IMR-90 (cell line): ENCODE measurements around the gene TPO. TPM values are rescaled to one million over a fixed set of nuclear protein-coding genes. Genes with fewer than 3 reads are reported as not detected.

Experiments used
- ATAC-seq: fragments of 200-7000 bp; cut with Tn5 transposase; 2 replicates; pipeline ENCODE4 v1.9.1; 2020; ENCODE audit warnings: low read depth, mild to moderate bottlenecking, moderate library complexity
- BruUV-seq: library from RNA; stranded (reverse); fragments of 400-500 nt; replicated peaks from 2 replicates; lab custom pipeline; 2021; lab: Mats Ljungman, UMichigan
- CTCF ChIA-PET: fragments of 300-600 bp; formaldehyde crosslinking; extraction: SDS; loops from one replicate; lab custom pipeline; 2021; ENCODE audit warnings: antibody characterized with exemption; lab: Yijun Ruan, JAX
- POLR2A ChIA-PET: fragments of 300-600 bp; sonication (Branson Sonifier 250); formaldehyde crosslinking; loops from one replicate; lab custom pipeline; 2022; ENCODE audit warnings: antibody characterized with exemption; ENCODE audit not compliant: unreplicated experiment; lab: Charles Lee
- DNase-seq: peaks from one replicate; pipeline ENCODE4 v3.0.0; 2013
- H2AFZ ChIP-seq: replicated peaks from 2 replicates; pipeline ENCODE3; 2013; ENCODE audit warnings: low read length, mild to moderate bottlenecking; ENCODE audit not compliant: poor library complexity
- H2AK5ac ChIP-seq: 2 replicates; pipeline ENCODE4 v1.6.1; 2013; ENCODE audit warnings: low read depth, low read length, inconsistent platforms
- H2AK9ac ChIP-seq: replicated peaks from 2 replicates; pipeline ENCODE3; 2013; ENCODE audit warnings: mild to moderate bottlenecking, low read depth, low read length, moderate library complexity; ENCODE audit not compliant: poor library complexity
- H2BK120ac ChIP-seq: 2 replicates; pipeline ENCODE4 v1.6.1; 2013; ENCODE audit warnings: low read depth, low read length, inconsistent platforms
- H2BK15ac ChIP-seq: 3 replicates; pipeline ENCODE4 v1.6.1; 2013; ENCODE audit warnings: low read depth, low read length, inconsistent platforms
- H2BK20ac ChIP-seq: 2 replicates; pipeline ENCODE4 v1.6.1; 2013; ENCODE audit warnings: low read depth, mild to moderate bottlenecking, inconsistent platforms, low read length, moderate library complexity
- H2BK5ac ChIP-seq: 2 replicates; pipeline ENCODE4 v1.6.1; 2013; ENCODE audit warnings: mild to moderate bottlenecking, low read depth, low read length, inconsistent platforms; ENCODE audit not compliant: poor library complexity, severe bottlenecking
- H3K14ac ChIP-seq: replicated peaks from 2 replicates; pipeline ENCODE4 v1.6.1; 2013; ENCODE audit warnings: low read depth, low read length, inconsistent platforms
- H3K18ac ChIP-seq: 2 replicates; pipeline ENCODE4 v1.6.1; 2013; ENCODE audit warnings: low read depth, low read length, control low read depth
- H3K23ac ChIP-seq: 2 replicates; pipeline ENCODE4 v1.6.1; 2013; ENCODE audit warnings: low read depth, low read length, inconsistent platforms
- H3K27ac ChIP-seq: 2 replicates; pipeline ENCODE4 v1.5.1; 2013; ENCODE audit warnings: mild to moderate bottlenecking, control low read depth, low read length; ENCODE audit not compliant: insufficient read depth
- H3K27me3 ChIP-seq: 2 replicates; pipeline ENCODE4 v1.6.1; 2013; ENCODE audit warnings: low read length; ENCODE audit not compliant: control insufficient read depth, insufficient read depth
- H3K36me3 ChIP-seq: 2 replicates; pipeline ENCODE4 v1.6.1; 2013; ENCODE audit warnings: low read length, mixed read lengths; ENCODE audit not compliant: control insufficient read depth, insufficient read depth
- H3K4ac ChIP-seq: 2 replicates; pipeline ENCODE4 v1.6.1; 2013; ENCODE audit warnings: low read depth, low read length, inconsistent platforms
- H3K4me1 ChIP-seq: 2 replicates; pipeline ENCODE4 v1.6.1; 2013; ENCODE audit warnings: low read length, mixed read lengths; ENCODE audit not compliant: control insufficient read depth, insufficient read depth
- H3K4me2 ChIP-seq: 2 replicates; pipeline ENCODE4 v1.6.1; 2013; ENCODE audit warnings: low read depth, mild to moderate bottlenecking, control low read depth, low read length, moderate library complexity
- H3K4me3 ChIP-seq: 2 replicates; pipeline ENCODE4 v1.5.1; 2013; ENCODE audit warnings: low read depth, mild to moderate bottlenecking, control low read depth, low read length, moderate library complexity; ENCODE audit not compliant: insufficient read depth
- H3K56ac ChIP-seq: 2 replicates; pipeline ENCODE4 v1.6.1; 2013; ENCODE audit warnings: low read length, inconsistent platforms; ENCODE audit not compliant: insufficient read depth; ENCODE audit errors: extremely low read depth
- H3K79me1 ChIP-seq, 2 experiments: 2 replicates each; pipeline ENCODE4 v1.6.1; 2013; ENCODE audit warnings: low read length in 2 of 2, inconsistent platforms in 1 of 2, low read depth in 1 of 2
- H3K9ac ChIP-seq: 2 replicates; pipeline ENCODE4 v1.6.1; 2013; ENCODE audit warnings: low read depth, low read length, control low read depth
- H3K9me1 ChIP-seq: 2 replicates; pipeline ENCODE4 v1.6.1; 2013; ENCODE audit warnings: low read length, inconsistent platforms; ENCODE audit not compliant: insufficient read depth
- H3K9me3 ChIP-seq: 2 replicates; pipeline ENCODE4 v1.6.1; 2013; ENCODE audit warnings: low read length; ENCODE audit not compliant: control insufficient read depth, insufficient read depth
- H4K20me1 ChIP-seq: 2 replicates; pipeline ENCODE4 v1.6.1; 2013; ENCODE audit warnings: low read length, inconsistent platforms; ENCODE audit not compliant: insufficient read depth
- H4K5ac ChIP-seq: 2 replicates; pipeline ENCODE4 v1.6.1; 2013; ENCODE audit warnings: mild to moderate bottlenecking, low read depth, low read length, control low read depth
- H4K8ac ChIP-seq, 2 experiments: 2 replicates each; pipeline ENCODE4 v1.6.1; 2013; ENCODE audit warnings: low read depth in 2 of 2, low read length in 2 of 2, control low read depth in 1 of 2, inconsistent platforms in 1 of 2
- H4K91ac ChIP-seq: 2 replicates; pipeline ENCODE4 v1.6.1; 2013; ENCODE audit warnings: low read depth, low read length, inconsistent platforms; ENCODE audit not compliant: insufficient read depth
- BHLHE40 ChIP-seq: fragments of 150-350 bp; IDR thresholded peaks from 2 replicates; pipeline ENCODE4 v1.6.1; 2016; ENCODE audit warnings: mild to moderate bottlenecking, low read depth, low read length
- CEBPB ChIP-seq: IDR thresholded peaks from 2 replicates; pipeline ENCODE4 v1.6.1; 2012; ENCODE audit warnings: low read depth, low read length, improper control_type of control experiment
- CHD1 ChIP-seq: IDR thresholded peaks from 2 replicates; pipeline ENCODE4 v1.6.1; 2012; ENCODE audit warnings: low read depth, low read length, improper control_type of control experiment
- CTCF ChIP-seq: conservative IDR thresholded peaks from 2 replicates; pipeline ENCODE4 v1.5.1; 2012; ENCODE audit warnings: mild to moderate bottlenecking, low read depth, low read length, improper control_type of control experiment
- FOS ChIP-seq: fragments of 150-350 bp; IDR thresholded peaks from 2 replicates; pipeline ENCODE4 v1.6.1; 2016; ENCODE audit warnings: low read depth, low read length
- MAFK ChIP-seq: IDR thresholded peaks from 2 replicates; pipeline ENCODE4 v1.6.1; 2012; ENCODE audit warnings: low read depth, low read length, improper control_type of control experiment
- MAZ ChIP-seq: IDR thresholded peaks from 2 replicates; pipeline ENCODE4 v1.6.1; 2012; ENCODE audit warnings: low read depth, mild to moderate bottlenecking, low read length, improper control_type of control experiment, moderate library complexity, borderline replicate concordance
- MXI1 ChIP-seq: IDR thresholded peaks from 2 replicates; pipeline ENCODE4 v1.6.1; 2012; ENCODE audit warnings: low read depth, mild to moderate bottlenecking, low read length, moderate library complexity, borderline replicate concordance
- NFE2L2 ChIP-seq: fragments of 150-350 bp; IDR thresholded peaks from 2 replicates; pipeline ENCODE4 v1.6.1; 2016; ENCODE audit warnings: low read depth, mild to moderate bottlenecking, low read length
- POLR2A ChIP-seq: IDR thresholded peaks from 2 replicates; pipeline ENCODE4 v1.6.1; 2012; ENCODE audit warnings: mild to moderate bottlenecking, low read depth, low read length
- RAD21 ChIP-seq: IDR thresholded peaks from 2 replicates; pipeline ENCODE4 v1.6.1; 2012; ENCODE audit warnings: low read length, improper control_type of control experiment
- RCOR1 ChIP-seq: IDR thresholded peaks from 2 replicates; pipeline ENCODE4 v1.6.1; 2012; ENCODE audit warnings: mild to moderate bottlenecking, low read length, improper control_type of control experiment; ENCODE audit not compliant: insufficient replicate concordance
- RFX5 ChIP-seq: IDR thresholded peaks from 2 replicates; pipeline ENCODE4 v1.8.0; 2012; ENCODE audit warnings: low read depth, mild to moderate bottlenecking, low read length, moderate library complexity
- SMC3 ChIP-seq: fragments of 150-350 bp; IDR thresholded peaks from 2 replicates; pipeline ENCODE4 v1.6.1; 2016; ENCODE audit warnings: low read depth, mild to moderate bottlenecking, antibody characterized with exemption, low read length, moderate library complexity
- USF2 ChIP-seq: fragments of 150-350 bp; IDR thresholded peaks from 2 replicates; pipeline ENCODE4 v1.6.1; 2017; ENCODE audit warnings: mild to moderate bottlenecking, antibody characterized with exemption, low read length, low read depth
- WGBS, 2 experiments: methylation state at CpG; one replicate each; pipeline versions ENCODE4 v1.1.5 to v1.1.7; 2013; ENCODE audit warnings: missing lambda C conversion rate in 2 of 2; ENCODE audit not compliant: insufficient read length in 1 of 2; ENCODE audit errors: extremely low coverage in 2 of 2; 5-methylcytosine and 5-hydroxymethylcytosine counted together
- dilution Hi-C: fragments of 300-500 bp; cut with HindIII; formaldehyde crosslinking; loops from one replicate; pipeline ENCODE4 v1.14.3; 2018; ENCODE audit warnings: low sequenced_read_pairs; ENCODE audit not compliant: unreplicated experiment
- in situ Hi-C: fragments of 300-500 bp; cut with MboI; formaldehyde crosslinking; loops from 3 replicates; pipeline ENCODE4 v1.14.3; 2019; ENCODE audit warnings: low sequenced_read_pairs, inconsistent platforms, mixed read lengths
- intact Hi-C: fragments of 100-400 bp; cut with micrococcal nuclease; formaldehyde crosslinking; loops from 2 replicates; pipeline ENCODE4 v1.10.0; 2022
- polyA plus RNA-seq, 3 experiments: library from polyadenylated mRNA; depleted of rRNA; stranded (reverse); fragments of >200 nt; gene quantifications; 2 replicates each; pipeline ENCODE4 v1.2.3, GENCODE V29; 2012; ENCODE audit warnings: low replicate concordance in 1 of 3
- total RNA-seq: library from RNA; depleted of rRNA; stranded (reverse); fragments of >200 nt; gene quantifications from 2 replicates; pipeline ENCODE4 v1.2.3, GENCODE V29; 2012
- TF ChIP-seq, protein P1 (sequence below): fragments of 150-350 bp; IDR thresholded peaks from 2 replicates; pipeline ENCODE4 v1.6.1; 2016; ENCODE audit warnings: low read depth, mild to moderate bottlenecking, low read length, moderate library complexity, borderline replicate concordance

TPO gene
- total and polyA plus RNA-seq, 2 of the 4 experiments (the other 2 are of a cell fraction), result not detected

DNA sequence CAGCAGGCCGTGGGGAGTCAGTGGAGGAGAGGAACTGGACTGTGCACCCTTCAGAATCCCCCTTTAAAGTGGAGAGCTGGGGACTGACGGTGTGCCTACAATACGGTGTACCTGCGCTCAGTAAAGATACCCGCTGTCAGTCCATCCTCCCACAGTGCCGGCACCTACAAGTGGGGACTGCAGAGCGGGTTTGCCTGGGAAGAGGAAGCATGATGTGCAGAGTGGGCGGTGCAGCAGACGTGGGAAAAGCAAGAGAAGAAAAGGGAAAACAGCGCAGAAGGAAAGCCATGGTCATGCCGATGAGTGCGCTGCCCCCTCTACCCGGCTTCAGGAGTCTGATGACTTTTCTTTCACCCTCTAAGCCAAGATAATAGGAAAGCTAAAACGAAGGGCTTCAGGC lies 148.0 kb downstream of the TPO start:
- Histone ChIP-seq H3K4ac (no peak overlapping the region), H2BK5ac (no peak overlapping the region), H3K23ac (no peak overlapping the region), H3K79me1 (no peaks in the 10 kb centered on the region), H4K8ac (no peak overlapping the region), H3K56ac (no peak overlapping the region), H3K4me3 (no peak overlapping the region), H3K4me2 (no peak overlapping the region), H2BK20ac (no peak overlapping the region), H3K27me3 (peaks cover 28% of the 10 kb centered on the region), H3K36me3 (no peaks in the 10 kb centered on the region), H3K9me1 (no peaks in the 10 kb centered on the region), H3K9me3 (no peaks in the 10 kb centered on the region), H3K18ac (no peak overlapping the region), H4K91ac (no peak overlapping the region), H3K14ac (no peak overlapping the region), H2BK120ac (no peak overlapping the region), H3K9ac (no peak overlapping the region), H4K20me1 (0 out of 2 replicates have a peak, but pooled peaks cover 3% of the 10 kb centered on the region), H2AFZ (no peak overlapping the region), H4K5ac (no peak overlapping the region), H3K27ac (no peak overlapping the region), H3K4me1 (0 out of 2 replicates have a peak, but pooled peaks cover 3% of the 10 kb centered on the region), H2AK9ac (no peak overlapping the region), H2AK5ac (no peak overlapping the region), H2BK15ac (no peak overlapping the region)
- BruUV-seq, result no TSS peak
- ATAC-seq (no peak), DNase-seq (no peak)
- in situ Hi-C loops, result no loop called here
- ChIA-PET POLR2A (no interaction called here), CTCF (interaction anchor here (0.6 kb wide), 1 partner anchor 189 kb away, joined by 3 read pairs; no protein-coding TSS in a partner anchor)
- TF ChIP-seq RFX5, result no peak
- TF ChIP-seq MXI1, result no peak
- TF ChIP-seq NFE2L2, result no peak
- no peak for TF ChIP-seq BHLHE40
- no peak for TF ChIP-seq MAFK
- no peak for TF ChIP-seq RCOR1
- TF ChIP-seq RAD21, result no peak
- no peak for TF ChIP-seq CTCF
- TF ChIP-seq SMC3, result no peak
- no peak for TF ChIP-seq FOS
- TF ChIP-seq USF2, result no peak
- no peak for TF ChIP-seq CHD1
- TF ChIP-seq, protein P1, sequence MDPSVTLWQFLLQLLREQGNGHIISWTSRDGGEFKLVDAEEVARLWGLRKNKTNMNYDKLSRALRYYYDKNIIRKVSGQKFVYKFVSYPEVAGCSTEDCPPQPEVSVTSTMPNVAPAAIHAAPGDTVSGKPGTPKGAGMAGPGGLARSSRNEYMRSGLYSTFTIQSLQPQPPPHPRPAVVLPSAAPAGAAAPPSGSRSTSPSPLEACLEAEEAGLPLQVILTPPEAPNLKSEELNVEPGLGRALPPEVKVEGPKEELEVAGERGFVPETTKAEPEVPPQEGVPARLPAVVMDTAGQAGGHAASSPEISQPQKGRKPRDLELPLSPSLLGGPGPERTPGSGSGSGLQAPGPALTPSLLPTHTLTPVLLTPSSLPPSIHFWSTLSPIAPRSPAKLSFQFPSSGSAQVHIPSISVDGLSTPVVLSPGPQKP, result no peak
- TF ChIP-seq CEBPB, result no peak
- TF ChIP-seq POLR2A, result no peak
- no peak for TF ChIP-seq MAZ
- intact Hi-C loops, result no loop called here
- dilution Hi-C loops, result no loop called here
- WGBS, 2 experiments, result no CpG with 5 or more reads among the region's 14 CpGs
